ENCODE results near the gene CCNB1IP1. TPM values are rescaled to one million over a fixed set of nuclear protein-coding genes. Genes with fewer than 3 reads are reported as not detected.

CCNB1IP1 gene
- 39.2 to 48.8 TPM (median 42.7 TPM) in 5 replicates for total RNA-seq (2022; extraction: Qiagen RNA extraction)

GRCh38 chr14:20332788-20333493 is at the start of gene CCNB1IP1:
Gene CCNB1IP1 (minus strand): TSS chr14:20333279. CDS start chr14:20316523, 16,756 bp downstream.

GRCh38 chr14:20343092-20343861 is 10.2 kb upstream of the CCNB1IP1 start, which contains the start of gene PARP2:
Gene PARP2 (plus strand): TSS chr14:20343635. CDS start chr14:20343642, 7 bp downstream.

GRCh38 chr14:20305265-20306078 is 27.6 kb downstream of the CCNB1IP1 start, which contains the start of gene TTC5:
Gene TTC5 (minus strand): TSS chr14:20305951. CDS start chr14:20305937, 14 bp downstream.

Other genes starting within 250 kb of the CCNB1IP1 start
- gene OR4K17, start 222.5 kb downstream of the CCNB1IP1 start, total RNA-seq (2022; extraction: Qiagen RNA extraction): not detected in 5 replicates
- gene OR4N5, start 194.5 kb downstream of the CCNB1IP1 start, total RNA-seq (2022; extraction: Qiagen RNA extraction): not detected in 5 replicates
- gene OR11G2, start 142.4 kb downstream of the CCNB1IP1 start, total RNA-seq (2022; extraction: Qiagen RNA extraction): not detected in 5 replicates
- gene OR11H6, start 109.6 kb downstream of the CCNB1IP1 start, total RNA-seq (2022; extraction: Qiagen RNA extraction): not detected in 5 replicates
- gene OR11H7, start 104.3 kb downstream of the CCNB1IP1 start, total RNA-seq (2022; extraction: Qiagen RNA extraction): not detected in 5 replicates
- gene OR11H4, start 94.0 kb downstream of the CCNB1IP1 start, total RNA-seq (2022; extraction: Qiagen RNA extraction): not detected in 5 replicates
- 17.8 to 30.0 TPM (median 20.0 TPM) in 5 replicates for gene TTC5, start 27.3 kb downstream of the CCNB1IP1 start, total RNA-seq (2022; extraction: Qiagen RNA extraction)
- 20.0 to 27.3 TPM (median 21.1 TPM) in 5 replicates for gene PARP2, start 10.4 kb upstream of the CCNB1IP1 start, total RNA-seq (2022; extraction: Qiagen RNA extraction)
- gene TEP1, start 80.2 kb upstream of the CCNB1IP1 start, total RNA-seq (2022; extraction: Qiagen RNA extraction): 9.2 to 11.4 TPM (median 10.7 TPM) in 5 replicates
- 0.01 to 0.02 TPM in 2 of 5 replicates, not detected in the others for gene KLHL33, start 102.9 kb upstream of the CCNB1IP1 start, total RNA-seq (2022; extraction: Qiagen RNA extraction)
- 24.8 to 26.9 TPM (median 26.0 TPM) in 5 replicates for gene OSGEP, start 121.5 kb upstream of the CCNB1IP1 start, total RNA-seq (2022; extraction: Qiagen RNA extraction)
- 256 to 269 TPM (median 260 TPM) in 5 replicates for gene APEX1, start 121.9 kb upstream of the CCNB1IP1 start, total RNA-seq (2022; extraction: Qiagen RNA extraction)
- 27.7 to 42.8 TPM (median 34.4 TPM) in 5 replicates for gene PIP4P1, start 128.2 kb upstream of the CCNB1IP1 start, total RNA-seq (2022; extraction: Qiagen RNA extraction)
- 154 to 192 TPM (median 164 TPM) in 5 replicates for gene PNP, start 136.1 kb upstream of the CCNB1IP1 start, total RNA-seq (2022; extraction: Qiagen RNA extraction)
- gene RNASE10, start 172.3 kb upstream of the CCNB1IP1 start, total RNA-seq (2022; extraction: Qiagen RNA extraction): 0.13 to 0.35 TPM (median 0.22 TPM) in 5 replicates
- gene RNASE9, start 227.8 kb upstream of the CCNB1IP1 start, total RNA-seq (2022; extraction: Qiagen RNA extraction): not detected in 5 replicates